Stimulated activated CD8-positive, alpha-beta memory T cell treated with anti-CD3 and anti-CD28 coated beads, Interleukin-15, amount 100 ng/mL, for 4 hours (primary cell): ENCODE results near the gene MFAP3.

Experiments used
- DNase-seq, 2 donors: peaks; one replicate each; pipeline ENCODE4 v3.0.0-alpha.2; 2020; ENCODE audit warnings: low read depth in 2 of 2

MFAP3 gene

GRCh38 chr5:154092356-154093141 is 53.8 kb downstream of the MFAP3 start:
- no peak for DNase-seq

- DNase-seq = no peak
These were observed 54.4 kb downstream of the MFAP3 start for GRCh38 chr5:154093142-154093532.

GRCh38 chr5:154095904-154096303 is 57.1 kb downstream of the MFAP3 start:
- DNase-seq = no peak

GRCh38 chr5:154097031-154097430 is 58.3 kb downstream of the MFAP3 start:
- DNase-seq = no peak

- no peak for DNase-seq
These were observed 59.7 kb downstream of the MFAP3 start for GRCh38 chr5:154098465-154098864.

- DNase-seq = no peak
These were observed 62.4 kb downstream of the MFAP3 start for GRCh38 chr5:154101184-154101583.

- DNase-seq = no peak
These were observed 64.5 kb downstream of the MFAP3 start for GRCh38 chr5:154103233-154103632.
